Prostate gland (tissue), 2 donors: ENCODE results near the gene MAML1. TPM values are rescaled to one million over a fixed set of nuclear protein-coding genes. Genes with fewer than 3 reads are reported as not detected.

Experiments used
- DNase-seq: peaks from one replicate; pipeline ENCODE4 v3.0.0-alpha.2; 2019; ENCODE audit warnings: low spot score
- H3K27ac ChIP-seq, 2 donors: fragments of 200-600 bp; sonication (generic); 2 replicates each; pipeline ENCODE4 v1.5.1; 2017 to 2019
- H3K27me3 ChIP-seq: fragments of 200-600 bp; sonication (generic); replicated peaks from 2 replicates; pipeline ENCODE4 v1.5.1; 2019; ENCODE audit not compliant: insufficient read depth
- H3K36me3 ChIP-seq, 2 donors: fragments of 200-600 bp; sonication (generic); 1 replicate in 1 of 2; 2 replicates in 1 of 2; pipeline versions ENCODE4 v1.5.1 to v1.8.1; 2017 to 2019
- H3K4me1 ChIP-seq: fragments of 200-600 bp; sonication (generic); replicated peaks from 2 replicates; pipeline ENCODE4 v1.5.1; 2019
- H3K4me3 ChIP-seq, 2 donors: fragments of 200-600 bp; sonication (generic); 2 replicates each; pipeline ENCODE4 v1.5.1; 2017 to 2019
- H3K9me3 ChIP-seq: fragments of 200-600 bp; sonication (generic); 2 replicates; pipeline ENCODE4 v1.5.1; 2017
- POLR2A ChIP-seq: fragments of 450-650 bp; IDR thresholded peaks from one replicate; pipeline ENCODE4 v1.6.1; 2016; ENCODE audit warnings: antibody characterized with exemption, mild to moderate bottlenecking
- POLR2AphosphoS5 ChIP-seq: sonication (generic); formaldehyde crosslinking; IDR thresholded peaks from one replicate; pipeline ENCODE4 v1.6.1; 2017; ENCODE audit warnings: antibody characterized with exemption
- WGBS: methylation state at CpG from one replicate; pipeline ENCODE4 v1.1.5; 2018; 5-methylcytosine and 5-hydroxymethylcytosine counted together
- intact Hi-C: fragments of 100-400 bp; cut with DNase I; formaldehyde crosslinking; loops from one replicate; pipeline ENCODE4 v1.14.2; 2022
- total RNA-seq, 2 donors: library from RNA; depleted of rRNA; stranded (reverse); fragments of >200 nt; gene quantifications; one replicate each; pipeline ENCODE4 v1.1.0, GENCODE V29; 2016
- TF ChIP-seq, protein P1 (sequence below), 4 experiments: fragments of 200-600 bp in 2 of 4; fragments of 450-650 bp in 2 of 4; sonication (generic) in 2 of 4; IDR thresholded peaks; 1 replicate in 3 of 4; 2 replicates in 1 of 4; pipeline ENCODE4 v1.5.1; 2016 to 2019; ENCODE audit warnings: antibody characterized with exemption in 4 of 4, mild to moderate bottlenecking in 2 of 4, moderate library complexity in 2 of 4

Gene MAML1
- total RNA-seq, 2 donors from 2014 or later = 33.9 to 54.7 TPM

DNA sequence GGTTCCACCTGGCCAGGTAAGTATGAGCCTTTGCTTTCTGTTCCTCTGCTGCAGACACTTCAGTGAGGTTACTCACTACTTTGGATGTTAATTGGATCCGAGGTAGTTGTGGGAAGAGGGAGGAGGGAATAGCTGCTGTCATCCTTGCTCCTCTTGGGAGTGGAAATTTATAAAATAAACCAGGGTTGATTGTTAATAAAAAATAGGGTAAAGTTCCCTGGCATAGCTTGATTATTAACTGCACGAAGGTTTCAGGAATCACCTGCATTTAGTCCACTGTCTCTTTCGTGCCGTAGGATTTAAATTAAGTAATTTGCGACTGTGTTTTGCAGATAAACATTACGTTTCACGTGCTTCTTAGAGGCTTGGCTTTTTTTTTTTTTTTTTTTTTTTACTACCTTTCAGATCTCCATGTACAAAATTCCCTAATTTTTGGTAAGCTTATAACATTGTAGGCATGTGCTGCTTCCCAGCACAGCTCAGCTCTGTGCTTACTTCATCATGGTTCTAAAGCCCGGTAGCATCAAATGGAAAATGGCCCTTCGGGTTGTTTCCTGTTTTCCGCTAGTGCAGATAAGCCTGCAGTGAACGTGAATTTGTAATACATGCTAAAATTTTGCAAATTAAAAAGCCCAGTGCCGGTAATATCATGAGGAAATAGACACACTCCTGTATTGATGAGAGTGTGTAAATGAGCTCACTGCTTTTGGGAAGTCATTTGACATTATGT, 34.3 kb downstream of the MAML1 start:
- 71% methylated on average over 12 of the region's 12 CpGs for WGBS

DNA sequence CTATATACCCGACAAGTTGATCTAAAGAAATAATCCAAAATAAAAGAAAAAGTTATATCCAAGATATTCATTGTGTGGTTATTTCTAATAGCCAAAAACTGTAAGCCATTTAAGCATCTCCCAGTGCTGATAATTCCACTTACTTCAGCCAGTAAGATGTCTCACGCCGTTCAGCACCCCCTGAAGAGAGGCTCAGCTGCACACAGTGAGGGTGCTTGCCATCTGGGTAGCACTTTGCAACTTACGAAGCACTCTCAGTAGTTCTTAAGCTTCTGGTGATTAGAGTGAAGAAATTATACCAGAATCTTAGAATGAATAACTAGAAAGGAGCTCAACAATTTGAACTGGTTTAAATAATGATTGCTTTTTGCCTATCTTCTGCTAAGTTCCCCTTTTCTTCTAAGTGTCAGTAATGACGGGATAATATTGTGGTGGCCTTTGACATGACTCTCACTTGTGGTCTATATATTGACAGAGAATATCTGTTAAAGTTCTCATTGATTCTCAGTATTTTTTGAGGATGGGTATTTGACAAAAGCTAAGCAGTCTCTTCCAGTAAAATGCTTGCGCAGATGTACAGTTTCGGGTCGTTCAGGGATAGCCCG, 35.0 kb downstream of the MAML1 start:
- H3K4me3 ChIP-seq = no peak overlapping the region
- H3K36me3 ChIP-seq = peaks cover 7 to 22% of the 10 kb centered on the region in 2 donors
- no peaks in the 10 kb centered on the region for H3K9me3 ChIP-seq
- no peak overlapping the region for H3K27ac ChIP-seq
- 84% methylated on average over 9 of the region's 9 CpGs for WGBS
- H3K4me1 ChIP-seq = peaks cover 6% of the 10 kb centered on the region
- intact Hi-C loops = no loop called here
- no peaks in the 10 kb centered on the region for H3K27me3 ChIP-seq
- DNase-seq = no peak
- no peak for TF ChIP-seq POLR2A
- TF ChIP-seq, protein P1, sequence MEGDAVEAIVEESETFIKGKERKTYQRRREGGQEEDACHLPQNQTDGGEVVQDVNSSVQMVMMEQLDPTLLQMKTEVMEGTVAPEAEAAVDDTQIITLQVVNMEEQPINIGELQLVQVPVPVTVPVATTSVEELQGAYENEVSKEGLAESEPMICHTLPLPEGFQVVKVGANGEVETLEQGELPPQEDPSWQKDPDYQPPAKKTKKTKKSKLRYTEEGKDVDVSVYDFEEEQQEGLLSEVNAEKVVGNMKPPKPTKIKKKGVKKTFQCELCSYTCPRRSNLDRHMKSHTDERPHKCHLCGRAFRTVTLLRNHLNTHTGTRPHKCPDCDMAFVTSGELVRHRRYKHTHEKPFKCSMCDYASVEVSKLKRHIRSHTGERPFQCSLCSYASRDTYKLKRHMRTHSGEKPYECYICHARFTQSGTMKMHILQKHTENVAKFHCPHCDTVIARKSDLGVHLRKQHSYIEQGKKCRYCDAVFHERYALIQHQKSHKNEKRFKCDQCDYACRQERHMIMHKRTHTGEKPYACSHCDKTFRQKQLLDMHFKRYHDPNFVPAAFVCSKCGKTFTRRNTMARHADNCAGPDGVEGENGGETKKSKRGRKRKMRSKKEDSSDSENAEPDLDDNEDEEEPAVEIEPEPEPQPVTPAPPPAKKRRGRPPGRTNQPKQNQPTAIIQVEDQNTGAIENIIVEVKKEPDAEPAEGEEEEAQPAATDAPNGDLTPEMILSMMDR (IDR thresholded peaks at IDR 0.05) = no peak
- TF ChIP-seq POLR2AphosphoS5 = no peak

More for the DNA sequence above, 34.3 kb downstream of the MAML1 start:
- Histone ChIP-seq H3K36me3 (peaks cover 7 to 22% of the 10 kb centered on the region in 2 donors), H3K27ac (no peak overlapping the region), H3K4me3 (no peak overlapping the region), H3K27me3 (no peaks in the 10 kb centered on the region), H3K9me3 (no peaks in the 10 kb centered on the region), H3K4me1 (peaks cover 6% of the 10 kb centered on the region)
- intact Hi-C loops = no loop called here
- no peak for TF ChIP-seq POLR2AphosphoS5
- TF ChIP-seq, protein P1 (IDR thresholded peaks at IDR 0.05) = no peak
- no peak for TF ChIP-seq POLR2A
- no peak for DNase-seq

DNA sequence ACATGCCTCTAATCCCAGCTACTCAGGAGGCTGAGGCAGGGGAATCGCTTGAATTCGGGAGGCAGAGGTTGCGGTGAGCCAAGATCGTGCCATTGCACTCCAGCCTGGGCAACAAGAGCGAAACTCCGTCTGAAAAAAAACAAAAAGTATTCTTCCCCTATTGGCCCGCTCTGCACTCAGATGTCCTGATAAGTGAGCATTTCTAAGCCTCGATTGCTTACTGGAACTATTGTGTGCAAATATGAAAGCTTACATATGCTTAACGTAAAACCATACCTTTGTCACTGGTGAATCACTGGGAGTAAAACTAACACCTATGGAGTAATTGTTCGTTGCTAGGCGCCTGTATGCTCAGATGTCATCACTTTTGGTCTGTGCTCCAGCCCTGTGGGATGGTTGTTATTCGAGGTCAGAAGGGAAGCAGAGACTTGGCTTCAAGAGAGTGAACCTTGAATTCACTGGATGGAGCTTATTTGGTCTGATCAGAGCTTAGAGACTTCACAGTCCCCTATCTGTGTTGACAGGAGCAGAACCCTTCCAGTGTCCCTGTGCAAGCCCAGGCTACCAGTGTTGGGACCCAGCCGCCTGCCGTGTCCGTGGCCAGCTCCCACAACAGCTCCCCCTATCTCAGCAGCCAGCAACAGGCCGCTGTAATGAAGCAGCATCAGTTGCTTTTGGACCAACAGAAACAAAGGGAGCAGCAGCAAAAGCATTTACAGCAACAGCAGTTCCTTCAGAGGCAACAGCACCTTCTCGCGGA, 35.9 kb downstream of the MAML1 start:
- intact Hi-C loops = no loop called here
- TF ChIP-seq, protein P1 (IDR thresholded peaks at IDR 0.05) = no peak
- TF ChIP-seq POLR2A = no peak
- TF ChIP-seq POLR2AphosphoS5 = no peak
- Histone ChIP-seq H3K36me3 (peaks cover 7 to 29% of the 10 kb centered on the region in 2 donors), H3K27me3 (no peaks in the 10 kb centered on the region), H3K27ac (no peak overlapping the region), H3K4me3 (no peak overlapping the region), H3K9me3 (no peaks in the 10 kb centered on the region), H3K4me1 (peaks cover 4% of the 10 kb centered on the region)
- WGBS = 82% methylated on average over 18 of the region's 18 CpGs
- DNase-seq = no peak

DNA sequence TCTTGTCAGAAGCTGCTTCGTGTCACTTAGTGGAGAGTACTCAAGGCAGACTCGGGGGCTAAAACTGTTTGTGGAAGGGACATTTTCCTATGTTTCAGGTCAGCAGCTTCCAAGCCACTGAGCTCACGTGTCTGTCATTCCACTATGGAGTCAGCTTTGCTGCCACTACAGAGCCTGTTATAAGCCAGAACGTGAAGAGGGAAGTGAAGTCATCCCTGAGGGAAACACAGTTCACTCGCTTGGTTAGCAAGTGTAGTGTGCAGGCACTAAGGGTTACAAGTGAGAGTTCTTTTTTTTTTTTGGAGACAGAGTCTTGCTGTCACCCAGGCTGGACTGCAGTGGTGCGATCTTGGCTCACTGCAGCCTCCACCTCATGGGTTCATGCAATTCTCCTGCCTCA, 36.6 kb downstream of the MAML1 start:
- TF ChIP-seq, protein P1 (IDR thresholded peaks at IDR 0.05) = no peak
- TF ChIP-seq POLR2AphosphoS5 = no peak
- TF ChIP-seq POLR2A = no peak
- no peak for DNase-seq
- intact Hi-C loops = no loop called here
- Histone ChIP-seq H3K27me3 (no peaks in the 10 kb centered on the region), H3K4me1 (no peaks in the 10 kb centered on the region), H3K36me3 (peaks cover 7 to 37% of the 10 kb centered on the region in 2 donors), H3K4me3 (no peak overlapping the region), H3K9me3 (no peaks in the 10 kb centered on the region), H3K27ac (no peak overlapping the region)
- WGBS = 86% methylated on average over 6 of the region's 6 CpGs
